Psoas muscle (tissue), 8 donors: ENCODE results near the gene NODAL. TPM values are rescaled to one million over a fixed set of nuclear protein-coding genes. Genes with fewer than 3 reads are reported as not detected.

Experiments used
- ATAC-seq, 4 donors: fragments of 200-7000 bp; cut with Tn5 transposase; one replicate each; pipeline ENCODE4 v1.9.1; 2020; ENCODE audit warnings: moderate library complexity in 3 of 4, mild to moderate bottlenecking in 2 of 4
- DNase-seq, 2 donors: peaks; one replicate each; pipeline ENCODE4 v3.0.0-alpha.2; 2020
- H3K27ac ChIP-seq: fragments of 200-600 bp; one replicate; pipeline ENCODE4 v1.8.0; 2022
- H3K27me3 ChIP-seq, 3 donors: fragments of 200-600 bp in 1 of 3; one replicate each; pipeline versions ENCODE4 v1.6.1 to v1.8.0; 2013 to 2022; ENCODE audit warnings: low read length in 2 of 3, mild to moderate bottlenecking in 2 of 3, moderate library complexity in 1 of 3; ENCODE audit not compliant: insufficient read depth in 3 of 3
- H3K36me3 ChIP-seq, 2 donors: fragments of 200-600 bp in 1 of 2; one replicate each; pipeline versions ENCODE4 v1.6.1 to v1.8.0; 2013 to 2022; ENCODE audit warnings: low read depth in 1 of 2, mild to moderate bottlenecking in 1 of 2, moderate library complexity in 1 of 2; ENCODE audit not compliant: insufficient read depth in 1 of 2
- H3K4me1 ChIP-seq: fragments of 200-600 bp; one replicate; pipeline ENCODE4 v1.8.0; 2022
- H3K4me3 ChIP-seq: fragments of 200-600 bp; one replicate; pipeline ENCODE4 v1.8.0; 2022; ENCODE audit warnings: mild to moderate bottlenecking
- H3K9me3 ChIP-seq: fragments of 200-600 bp; one replicate; pipeline ENCODE4 v1.8.0; 2022
- CTCF ChIP-seq: fragments of 200-600 bp; IDR thresholded peaks from one replicate; pipeline ENCODE4 v1.8.0; 2022; ENCODE audit warnings: antibody characterized with exemption
- WGBS, 3 donors: extraction: QIAGEN DNeasy Blood & Tissue Kit; methylation state at CpG; one replicate each; pipeline versions ENCODE4 v1.1.6 to v1.1.7; 2013; 5-methylcytosine and 5-hydroxymethylcytosine counted together
- intact Hi-C, 2 donors: fragments of 100-400 bp; cut with DNase I; formaldehyde crosslinking; loops; one replicate each; pipeline versions ENCODE4 v1.11.0 to v1.14.2; 2022
- polyA plus RNA-seq, 3 donors: library from polyadenylated mRNA; stranded (reverse); fragments of 200-250 nt; gene quantifications; one replicate each; pipeline ENCODE4 v1.2.3, GENCODE V29; 2013
- total RNA-seq, 4 donors: library from RNA; stranded (reverse); fragmentation: NEBNext Ultra II Directional in 2 of 4; extraction: Animal tissue kit (Norgen Biotek cat#: 25700) in 2 of 4; gene quantifications; one replicate each; pipeline versions ENCODE4 v1.2.1 to v1.2.4, GENCODE V29; 2021 to 2023
- donor health status: healthy with polysubstance abuse.
- donor health status: DM: no; HTN: no; CAD: no; lungs with moderate emphysema.
- donor health status: Bipolar disorder and iron deficiency.
- donor health status: healthy.
- donor health status: DM: yes; HTN: yes; CAD: no.
- donor health status: DM: no; HTN: no; CAD: no.
- donor health status: DM: no; HTN: no; CAD: no.
- donor health status: DM: yes; HTN: yes; CAD: no.

NODAL gene
- total and polyA plus RNA-seq, 7 donors = 0.08 to 0.10 TPM; not detected in 5

- intact Hi-C loops = no loop called here
- 3 to 6% (median 5%) methylated on average over 12 of the region's 12 CpGs for WGBS, 3 donors
- no peak for TF ChIP-seq CTCF
- Histone ChIP-seq H3K27ac (peak overlapping the region; percentile 100), H3K4me1 (peaks cover 34% of the 10 kb centered on the region), H3K9me3 (no peaks in the 10 kb centered on the region), H3K27me3 (no peaks in the 10 kb centered on the region), H3K36me3 (no peaks in the 10 kb centered on the region), H3K4me3 (peak overlapping the region; percentile 98)
- no peak for ATAC-seq
- DNase-seq = no peak
Observed at GRCh38 chr10:70403483-70404035, 37.9 kb downstream of the NODAL start.

- intact Hi-C loops = no loop called here
- ATAC-seq = no peak
- 93 to 96% (median 94%) methylated on average over 3 of the region's 3 CpGs for WGBS, 3 donors
Observed at GRCh38 chr10:70399177-70399576, 42.3 kb downstream of the NODAL start.

GRCh38 chr10:70396140-70396539 lies 45.3 kb downstream of the NODAL start:
- TF ChIP-seq CTCF = no peak
- no peak overlapping the region for H3K27ac ChIP-seq
- DNase-seq (no peak), ATAC-seq (no peak)
- no peaks in the 10 kb centered on the region for H3K9me3 ChIP-seq
- peaks cover 7% of the 10 kb centered on the region for H3K4me1 ChIP-seq
- WGBS, 3 donors = 88 to 100% (median 95%) methylated on average over 1 of the region's 1 CpG
- H3K27me3 ChIP-seq = no peaks in the 10 kb centered on the region
- intact Hi-C loops = no loop called here
- H3K4me3 ChIP-seq = no peak overlapping the region
- no peaks in the 10 kb centered on the region for H3K36me3 ChIP-seq

More at GRCh38 chr10:70399177-70399576, 42.3 kb downstream of the NODAL start:
- no peaks in the 10 kb centered on the region for H3K9me3 ChIP-seq
- no peaks in the 10 kb centered on the region for H3K27me3 ChIP-seq
- H3K27ac ChIP-seq = no peak overlapping the region
- H3K4me3 ChIP-seq = no peak overlapping the region
- no peak for TF ChIP-seq CTCF
- peaks cover 16% of the 10 kb centered on the region for H3K4me1 ChIP-seq
- H3K36me3 ChIP-seq = no peaks in the 10 kb centered on the region
- no peak for DNase-seq

- intact Hi-C loops = no loop called here
- no peak overlapping the region for H3K27ac ChIP-seq
- H3K27me3 ChIP-seq = no peaks in the 10 kb centered on the region
- peaks cover 7% of the 10 kb centered on the region for H3K4me1 ChIP-seq
- 25 to 46% (median 28%) methylated on average over 4 of the region's 4 CpGs for WGBS, 3 donors
- DNase-seq (no peak), ATAC-seq (no peak)
- TF ChIP-seq CTCF = no peak
- H3K9me3 ChIP-seq = no peaks in the 10 kb centered on the region
- no peaks in the 10 kb centered on the region for H3K36me3 ChIP-seq
- no peak overlapping the region for H3K4me3 ChIP-seq
Observed at GRCh38 chr10:70391654-70392053, 49.8 kb downstream of the NODAL start.

Other genes with a start within 250 kb of the NODAL start
- gene PPA1, start 208.3 kb downstream of the NODAL start, total RNA-seq = 100 to 1,000 TPM in 3 of 4 donors, 10 to 100 TPM in 1; 95.3 to 131 (median 114) TPM
- 100 to 1,000 TPM; 144 to 211 (median 159) TPM for gene PPA1, start 208.3 kb downstream of the NODAL start, polyA plus RNA-seq
- not detected for gene NPFFR1, start 157.7 kb downstream of the NODAL start, total RNA-seq
- under 1 TPM in 2 of 3 donors, not detected in 1; under 0.01 to 0.01 TPM for gene NPFFR1, start 157.7 kb downstream of the NODAL start, polyA plus RNA-seq
- 100 to 1,000 TPM in 3 of 4 donors, 10 to 100 TPM in 1; 66.1 to 143 (median 140) TPM for gene LRRC20, start 59.1 kb downstream of the NODAL start, total RNA-seq
- 100 to 1,000 TPM in 1 of 3 donors, 10 to 100 TPM in 2; 26.4 to 153 (median 67.2) TPM for gene LRRC20, start 59.1 kb downstream of the NODAL start, polyA plus RNA-seq
- 10 to 100 TPM; 41.3 to 75.0 (median 62.0) TPM for gene EIF4EBP2, start 37.5 kb downstream of the NODAL start, total RNA-seq
- 10 to 100 TPM; 13.0 to 76.6 (median 33.8) TPM for gene EIF4EBP2, start 37.5 kb downstream of the NODAL start, polyA plus RNA-seq
- 1 to 10 TPM; 2.8 to 4.0 (median 3.3) TPM for gene PALD1, start 37.1 kb upstream of the NODAL start, total RNA-seq
- 1 to 10 TPM; 1.0 to 2.5 (median 2.4) TPM for gene PALD1, start 37.1 kb upstream of the NODAL start, polyA plus RNA-seq
- gene PRF1, start 161.1 kb upstream of the NODAL start, total RNA-seq = 1 to 10 TPM; 1.6 to 3.4 (median 1.8) TPM
- gene PRF1, start 161.1 kb upstream of the NODAL start, polyA plus RNA-seq = under 1 TPM; 0.33 to 0.72 (median 0.43) TPM
- under 1 TPM in 2 of 4 donors, not detected in 2; 0.05 to 0.06 TPM for gene ADAMTS14, start 230.8 kb upstream of the NODAL start, total RNA-seq
- under 1 TPM in 2 of 3 donors, not detected in 1; 0.03 to 0.18 TPM for gene ADAMTS14, start 230.8 kb upstream of the NODAL start, polyA plus RNA-seq